Ascending aorta (tissue), 2 donors: ENCODE measurements around the gene ZNF557. TPM values are rescaled to one million over a fixed set of nuclear protein-coding genes. Genes with fewer than 3 reads are reported as not detected.

ENCODE experiments used
- DNase-seq, 2 donors: peaks; one replicate each; pipeline ENCODE4 v3.0.0-alpha.2; 2019; ENCODE audit warnings: low spot score in 2 of 2
- H3K27ac ChIP-seq, 2 donors: fragments of 200-600 bp; sonication (generic); one replicate each; pipeline ENCODE4 v1.5.1; 2016 to 2017; ENCODE audit warnings: mild to moderate bottlenecking in 1 of 2
- H3K27me3 ChIP-seq: fragments of 200-600 bp; sonication (generic); one replicate; pipeline ENCODE4 v1.5.1; 2017
- H3K36me3 ChIP-seq, 2 donors: fragments of 200-600 bp; sonication (generic); one replicate each; pipeline ENCODE4 v1.5.1; 2016
- H3K4me1 ChIP-seq, 2 donors: fragments of 200-600 bp; sonication (generic); one replicate each; pipeline ENCODE4 v1.5.1; 2016 to 2017; ENCODE audit warnings: mild to moderate bottlenecking in 1 of 2
- H3K4me3 ChIP-seq, 2 donors: fragments of 200-600 bp; sonication (generic); one replicate each; pipeline ENCODE4 v1.5.1; 2016 to 2017; ENCODE audit warnings: mild to moderate bottlenecking in 1 of 2
- H3K9me3 ChIP-seq, 2 donors: fragments of 200-600 bp; sonication (generic); one replicate each; pipeline ENCODE4 v1.5.1; 2016
- CTCF ChIP-seq, 3 experiments: fragments of 200-600 bp in 2 of 3; fragments of 450-650 bp in 1 of 3; sonication (generic) in 2 of 3; IDR thresholded peaks; one replicate each; pipeline ENCODE4 v1.5.1; 2016 to 2019; ENCODE audit warnings: antibody characterized with exemption in 3 of 3, mild to moderate bottlenecking in 1 of 3, moderate library complexity in 1 of 3
- intact Hi-C: fragments of 100-400 bp; cut with DNase I; formaldehyde crosslinking; loops from one replicate; pipeline ENCODE4 v1.15.1; 2023
- total RNA-seq: library from RNA; depleted of rRNA; stranded (reverse); fragments of >200 nt; gene quantifications from one replicate; pipeline ENCODE4 v1.1.0, GENCODE V29; 2016

Gene ZNF557
- total RNA-seq, 1 donor from 2014 or later, result 0.75 TPM

- no peak for DNase-seq
- H3K27me3 ChIP-seq, result no peaks in the 10 kb centered on the region
- no peaks in the 10 kb centered on the region for H3K4me1 ChIP-seq
- peaks cover 72 to 82% of the 10 kb centered on the region in 2 donors for H3K36me3 ChIP-seq
- no peak overlapping the region for H3K27ac ChIP-seq
- peak overlapping the region in 1 of 2 donors; percentile 12 for H3K4me3 ChIP-seq
- TF ChIP-seq CTCF (IDR thresholded peaks at IDR 0.05), result no peak
- intact Hi-C loops, result no loop called here
- H3K9me3 ChIP-seq, result peaks cover 97 to 100% of the 10 kb centered on the region in 2 donors
These were observed 13.8 kb downstream of the ZNF557 start for GRCh38 chr19:7083076-7083956.

DNA sequence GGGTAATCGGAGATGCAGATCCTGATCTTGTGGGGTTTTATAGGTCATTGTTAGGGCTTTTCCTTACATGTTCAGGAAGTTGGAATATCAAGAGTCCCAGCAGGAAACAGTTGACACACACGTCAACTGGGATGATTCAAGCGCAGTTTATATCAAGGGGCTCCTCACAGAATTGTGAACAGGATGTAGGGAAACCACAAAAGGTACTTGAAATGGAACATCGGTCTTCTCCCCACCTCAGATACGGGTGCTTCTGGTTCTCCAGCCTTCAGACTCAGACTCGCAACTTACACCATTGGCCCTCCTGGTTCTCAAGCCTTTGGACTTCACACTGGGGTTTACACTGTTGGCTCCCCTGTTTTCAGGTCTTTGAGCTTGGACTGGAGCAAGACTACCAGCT lies 19.5 kb downstream of the ZNF557 start:
- TF ChIP-seq CTCF (IDR thresholded peaks at IDR 0.05), result no peak
- H3K4me1 ChIP-seq, result no peaks in the 10 kb centered on the region
- H3K27ac ChIP-seq, result no peak overlapping the region
- no peak for DNase-seq
- no peak overlapping the region for H3K4me3 ChIP-seq
- no peaks in the 10 kb centered on the region for H3K27me3 ChIP-seq
- H3K36me3 ChIP-seq, result peaks cover 15 to 32% of the 10 kb centered on the region in 2 donors
- peaks cover 48 to 70% of the 10 kb centered on the region in 2 donors for H3K9me3 ChIP-seq
- intact Hi-C loops, result no loop called here

GRCh38 chr19:7098096-7098495 lies 28.6 kb downstream of the ZNF557 start:
- Histone ChIP-seq H3K9me3 (peaks cover 0 to 12% of the 10 kb centered on the region in 2 donors), H3K4me1 (peaks cover 0 to 2% of the 10 kb centered on the region in 2 donors), H3K27ac (no peak overlapping the region), H3K27me3 (no peaks in the 10 kb centered on the region), H3K36me3 (no peaks in the 10 kb centered on the region), H3K4me3 (peak overlapping the region in 1 of 2 donors; percentile 70)
- no peak for DNase-seq
- TF ChIP-seq CTCF (IDR thresholded peaks at IDR 0.05), result no peak
- intact Hi-C loops, result no loop called here

DNA sequence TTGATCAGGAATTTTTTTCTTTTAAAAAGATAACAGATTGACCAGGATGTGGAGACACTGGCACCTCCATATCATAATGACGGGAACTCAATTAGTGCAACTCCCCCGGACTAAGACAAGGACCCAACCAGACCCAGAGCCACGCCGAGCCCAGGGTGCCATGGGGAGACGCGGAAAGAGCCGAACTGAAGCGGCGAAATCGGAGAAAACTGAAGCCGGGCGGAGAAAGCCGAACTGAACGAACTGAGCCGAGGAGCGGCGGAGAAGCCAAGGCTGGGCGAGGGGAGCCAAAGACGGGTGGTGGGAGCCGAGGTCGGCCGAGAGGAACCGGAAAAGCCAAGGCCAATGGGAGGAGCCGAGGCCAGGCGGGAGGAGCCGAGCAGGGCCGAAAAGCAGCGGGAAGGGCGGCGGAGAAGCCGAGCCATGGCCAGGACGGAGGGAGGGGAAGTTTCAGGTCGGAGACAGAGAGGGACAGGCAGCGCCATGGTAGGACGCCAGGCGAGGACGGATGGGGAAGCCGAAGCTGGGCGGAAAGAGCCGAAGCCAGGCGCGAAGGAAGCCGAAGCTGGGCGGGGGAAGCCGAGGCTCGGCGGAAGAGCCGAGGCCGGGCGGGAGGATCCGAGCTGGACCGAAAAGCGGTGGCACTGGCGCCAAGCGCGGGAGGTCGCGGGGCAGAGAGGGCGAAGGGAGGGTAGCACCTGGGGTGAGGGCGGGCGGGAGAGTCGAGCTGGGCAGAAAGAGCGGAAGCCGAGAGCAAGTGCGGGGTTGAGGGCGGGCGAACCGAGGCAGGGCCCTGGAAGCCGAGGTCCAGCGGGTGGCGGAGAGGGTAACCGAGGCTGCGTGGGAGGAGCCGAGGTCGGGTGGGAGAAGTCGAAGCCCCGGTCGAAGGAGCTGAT lies 29.4 kb downstream of the ZNF557 start:
- Histone ChIP-seq H3K9me3 (peaks cover 0 to 12% of the 10 kb centered on the region in 2 donors), H3K27me3 (no peaks in the 10 kb centered on the region), H3K36me3 (no peaks in the 10 kb centered on the region), H3K4me3 (peak overlapping the region; percentile 67 to 70), H3K27ac (peak overlapping the region; percentile 89 to 91), H3K4me1 (peaks cover 0 to 2% of the 10 kb centered on the region in 2 donors)
- no peak for TF ChIP-seq CTCF (IDR thresholded peaks at IDR 0.05)
- intact Hi-C loops, result loop anchor here (1.0 kb wide), 4 partner anchors 30 to 530 kb away; partner anchors contain the start of genes INSR, PET100, XAB2 and ZNF557
- peak; percentile 59 to 92 for DNase-seq

DNA sequence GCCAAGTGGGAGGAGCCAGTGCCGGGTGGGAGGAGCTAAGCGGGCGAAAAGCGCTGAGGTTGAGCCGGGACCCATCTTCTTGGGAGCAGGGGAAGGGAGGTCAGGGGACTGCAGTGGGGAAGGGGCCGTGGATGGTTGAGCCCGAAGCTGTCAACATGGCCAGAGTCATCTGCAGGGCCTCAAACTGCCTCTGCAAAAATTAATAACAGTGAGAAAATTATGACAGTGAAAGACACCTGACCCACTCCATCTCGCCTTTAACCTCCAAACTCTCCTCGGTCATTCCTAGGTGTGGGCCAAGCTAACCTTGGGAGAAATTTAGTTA lies 30.1 kb downstream of the ZNF557 start:
- H3K27me3 ChIP-seq, result no peaks in the 10 kb centered on the region
- intact Hi-C loops, result loop anchor here (1.0 kb wide), 4 partner anchors 30 to 530 kb away; partner anchors contain the start of genes INSR, PET100, XAB2 and ZNF557
- DNase-seq, result no peak
- H3K36me3 ChIP-seq, result no peaks in the 10 kb centered on the region
- peak overlapping the region; percentile 67 to 70 for H3K4me3 ChIP-seq
- H3K27ac ChIP-seq, result peak overlapping the region; percentile 89 to 91
- peaks cover 0 to 2% of the 10 kb centered on the region in 2 donors for H3K4me1 ChIP-seq
- H3K9me3 ChIP-seq, result peaks cover 0 to 6% of the 10 kb centered on the region in 2 donors
- no peak for TF ChIP-seq CTCF (IDR thresholded peaks at IDR 0.05)
